NCI-H510A treated with DMSO at 0.1 percent for 48 hours (cell line): ENCODE data around the gene UBE2N.
"Not testable (repeated sequence)": the region's sequence is repeated elsewhere in the genome, so short reads cannot be mapped to it uniquely, and the experiment has no call there.

ENCODE experiments used
- DNase-seq: peaks from one replicate; lab custom pipeline; 2025; lab: John Stamatoyannopoulos, UW

Gene UBE2N

DNA sequence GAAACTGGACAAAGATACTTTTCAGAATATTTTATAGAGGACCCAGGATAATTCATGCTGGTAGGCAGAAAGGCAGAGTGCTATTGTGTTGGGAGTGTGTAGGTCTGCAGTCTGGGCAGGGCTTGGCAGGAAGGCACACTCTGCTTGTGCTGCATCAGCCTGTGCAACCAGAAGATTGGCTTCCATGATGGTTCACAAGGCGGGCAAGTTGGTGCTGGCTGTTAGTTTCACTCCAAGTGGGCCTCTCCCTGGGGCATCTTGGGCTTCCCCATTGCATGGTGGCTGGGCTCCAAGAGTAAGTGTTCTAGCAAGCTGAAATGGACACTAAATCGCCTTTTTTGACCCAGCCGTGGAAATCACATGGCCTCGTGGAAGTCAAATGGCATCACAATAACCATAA is 1.8 kb upstream of the UBE2N start:
- no peak for DNase-seq

DNA sequence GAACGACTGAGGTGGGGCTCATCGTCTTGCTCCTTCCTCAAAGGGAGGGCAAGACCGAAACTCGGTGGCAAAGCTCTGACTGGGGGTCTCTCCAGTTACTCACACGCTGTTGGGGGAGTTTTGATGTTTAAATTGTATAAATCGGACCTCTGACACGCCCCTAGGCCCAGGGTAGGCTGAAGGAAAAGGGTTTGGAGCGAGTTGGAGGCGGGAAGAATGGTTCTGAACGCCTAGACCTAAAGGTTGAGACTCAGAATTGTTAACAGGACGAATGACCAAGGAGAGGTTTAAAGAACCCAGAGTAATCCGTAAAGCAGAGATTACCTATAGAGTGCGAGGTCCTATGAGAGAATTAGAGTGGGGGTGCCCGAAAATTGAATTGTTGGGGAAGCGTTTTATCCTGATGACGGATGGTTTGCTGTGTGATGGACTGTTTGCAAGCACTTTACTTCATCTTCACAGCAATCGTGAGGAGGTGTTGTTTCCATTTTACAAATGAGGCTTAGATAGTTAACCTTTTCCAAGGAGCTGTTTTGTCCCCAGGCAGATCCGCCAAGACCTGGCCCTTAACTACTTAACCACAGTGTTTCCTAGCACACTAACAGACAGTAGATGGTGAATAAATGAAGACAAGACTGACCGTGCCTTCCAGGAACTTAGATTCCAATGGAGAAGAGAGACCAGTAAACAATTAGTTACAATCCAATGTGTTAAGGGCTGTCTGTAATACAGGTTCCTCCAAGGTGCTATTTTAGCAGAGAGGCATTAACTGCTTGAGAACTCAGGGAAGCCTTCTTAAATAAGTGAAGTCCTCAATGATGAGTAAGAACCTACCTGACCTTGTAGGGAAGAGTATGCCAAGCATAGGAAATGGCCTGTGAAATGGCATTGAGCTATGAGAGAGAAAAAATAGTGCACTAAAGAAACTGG is 929 bp upstream of the UBE2N start:
- DNase-seq = no peak

- no peak for DNase-seq
These were observed 598 bp downstream of the UBE2N start for GRCh38 chr12:93441081-93441616.

DNA sequence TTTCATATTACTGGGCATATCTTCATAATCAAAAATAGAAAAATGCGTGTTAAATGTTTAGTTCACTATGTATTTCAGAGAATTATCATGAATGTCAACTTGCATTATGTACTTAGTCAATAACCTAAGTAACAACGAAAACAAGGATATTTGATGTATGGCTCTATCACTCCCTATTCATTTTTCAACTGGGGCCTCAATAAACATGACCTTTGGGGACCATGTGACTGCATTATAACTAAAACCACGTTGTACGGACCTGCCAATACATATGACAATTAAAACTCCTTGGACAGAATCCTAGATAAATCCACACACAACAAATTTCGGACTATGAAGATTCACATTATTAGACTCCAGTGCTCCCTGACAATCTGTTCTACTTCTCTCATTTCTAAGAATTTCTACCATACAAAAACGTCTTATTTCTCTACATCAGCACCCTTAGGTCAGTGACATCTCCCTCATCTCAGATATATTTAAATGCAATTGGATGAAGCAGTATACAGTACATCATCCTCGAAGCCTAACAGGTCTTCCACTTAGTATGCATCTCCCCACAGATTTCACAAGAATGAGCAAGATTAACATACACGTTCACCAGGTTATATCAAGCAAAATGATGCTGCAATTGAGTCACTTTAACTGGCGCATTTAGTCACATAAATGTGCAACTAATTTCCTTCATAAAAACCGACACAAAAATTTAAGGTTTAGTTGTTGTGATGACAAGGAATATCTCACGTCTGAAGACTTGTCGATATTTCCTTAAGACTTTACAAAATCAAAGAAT is 1.5 kb downstream of the UBE2N start:
- DNase-seq = no peak

DNA sequence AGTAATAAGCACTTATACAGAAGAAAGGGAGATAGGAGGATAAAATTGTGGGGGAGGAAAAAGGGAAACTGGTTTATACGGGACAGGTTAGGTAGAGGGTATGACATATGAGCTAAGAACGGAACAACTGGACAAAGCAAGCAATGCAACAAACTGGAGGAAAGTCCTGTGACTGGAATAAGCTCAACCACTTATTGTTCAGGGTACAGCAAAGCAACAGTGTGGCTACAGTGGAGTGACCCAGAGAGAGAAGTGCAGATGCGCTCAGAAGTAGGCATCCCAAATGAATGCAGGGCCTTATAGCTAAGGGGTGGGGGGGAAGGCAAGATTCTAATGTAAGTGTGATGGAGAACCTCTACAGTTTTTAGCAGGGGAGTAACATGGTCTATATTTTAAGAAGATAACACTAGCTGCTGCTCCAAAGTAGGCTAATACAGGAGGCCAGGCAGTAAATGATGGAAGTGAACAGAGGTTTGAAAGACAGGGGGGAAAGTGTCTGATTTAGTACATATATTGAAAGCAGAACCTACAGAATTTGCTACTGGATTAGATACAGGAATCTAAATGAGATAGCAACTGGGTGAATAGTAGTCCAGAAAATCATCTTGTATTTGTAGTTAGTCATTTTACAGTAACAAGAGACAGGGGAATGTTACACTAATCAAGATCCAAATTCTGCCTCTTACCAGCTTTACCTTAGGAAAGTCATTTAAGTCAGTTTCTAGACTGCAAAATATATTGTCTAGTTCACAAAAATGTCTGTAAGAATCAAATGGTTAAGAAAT is 3.3 kb downstream of the UBE2N start:
- DNase-seq = no peak

GRCh38 chr12:93434256-93434865 is 7.4 kb downstream of the UBE2N start:
- DNase-seq = no peak

- DNase-seq = not testable (repeated sequence)
These were observed 9.7 kb downstream of the UBE2N start for GRCh38 chr12:93432031-93432430.

DNA sequence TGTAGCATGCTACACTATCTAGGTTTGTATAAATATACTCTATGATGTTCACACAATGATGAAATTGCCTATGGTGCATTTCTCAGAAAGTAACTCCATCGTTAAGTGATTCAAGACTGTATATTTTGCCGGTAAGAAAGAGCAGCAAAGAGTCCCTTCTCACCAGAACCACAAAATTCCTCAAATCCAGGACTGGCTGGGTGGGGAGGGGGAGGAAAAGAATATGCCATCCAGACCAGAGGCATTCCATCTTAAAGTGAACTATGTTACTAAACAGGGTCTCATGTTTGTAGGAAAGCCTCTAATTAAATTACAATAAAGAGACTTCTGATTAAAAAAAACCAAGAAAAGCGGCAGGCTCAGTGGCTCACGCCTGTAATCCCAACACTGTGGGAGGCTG is 11.5 kb downstream of the UBE2N start:
- no peak for DNase-seq

- DNase-seq = no peak
These were observed 11.9 kb downstream of the UBE2N start for GRCh38 chr12:93429852-93430251.

DNA sequence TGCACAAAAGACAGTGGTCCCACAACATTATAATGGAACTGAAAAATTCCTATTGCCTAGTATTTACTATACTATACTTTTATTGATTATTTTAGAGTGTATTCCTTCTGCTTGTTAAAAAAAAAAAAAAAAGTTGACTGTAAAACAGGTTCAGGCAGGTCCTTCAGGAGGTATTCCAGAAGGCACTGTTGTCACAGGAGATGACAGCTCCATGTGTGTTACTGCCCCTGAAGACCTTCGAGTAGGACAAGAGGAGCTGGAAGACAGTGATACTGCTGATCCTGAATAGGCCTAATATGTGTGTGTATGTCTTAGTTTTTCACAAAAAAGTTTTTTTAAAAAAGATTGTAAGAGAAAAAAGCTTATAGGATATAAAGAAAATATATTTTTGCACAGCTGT is 12.3 kb downstream of the UBE2N start:
- no peak for DNase-seq

DNA sequence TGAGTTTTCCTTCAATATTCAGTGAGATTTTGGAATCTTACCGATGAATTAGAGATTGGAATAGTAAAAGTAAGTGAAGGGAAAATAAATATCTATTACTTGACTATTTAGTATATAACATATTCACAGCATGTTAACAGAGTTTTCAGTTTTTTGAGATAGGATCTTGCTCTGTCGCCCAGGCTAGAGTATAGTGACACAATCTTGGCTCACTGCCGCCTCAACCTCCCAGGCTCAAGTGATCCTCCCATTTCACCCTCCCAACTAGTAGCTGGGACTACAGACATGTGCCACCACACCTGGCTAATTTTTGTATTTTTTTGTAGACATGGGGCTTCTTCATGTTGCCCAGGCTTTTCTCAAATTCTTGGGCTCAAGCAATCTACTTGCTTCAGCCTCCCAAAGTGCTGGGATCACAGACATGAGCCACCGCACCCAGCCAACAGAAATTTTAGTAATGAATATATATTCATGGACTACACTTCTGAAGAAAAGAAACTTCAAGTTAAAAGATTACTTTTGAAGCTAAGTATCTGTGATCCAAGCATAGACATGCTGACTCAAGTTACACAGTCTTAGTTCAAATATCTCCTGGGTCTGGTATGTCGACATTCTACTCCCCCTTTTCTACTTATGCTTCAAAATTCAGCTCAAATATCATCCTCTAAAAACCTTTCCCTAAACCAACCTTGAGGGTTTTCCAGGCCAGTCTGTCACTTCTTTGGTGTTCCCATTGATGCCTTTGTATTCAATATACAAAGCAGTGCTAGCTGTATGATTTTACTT is 13.8 kb downstream of the UBE2N start:
- no peak for DNase-seq

DNA sequence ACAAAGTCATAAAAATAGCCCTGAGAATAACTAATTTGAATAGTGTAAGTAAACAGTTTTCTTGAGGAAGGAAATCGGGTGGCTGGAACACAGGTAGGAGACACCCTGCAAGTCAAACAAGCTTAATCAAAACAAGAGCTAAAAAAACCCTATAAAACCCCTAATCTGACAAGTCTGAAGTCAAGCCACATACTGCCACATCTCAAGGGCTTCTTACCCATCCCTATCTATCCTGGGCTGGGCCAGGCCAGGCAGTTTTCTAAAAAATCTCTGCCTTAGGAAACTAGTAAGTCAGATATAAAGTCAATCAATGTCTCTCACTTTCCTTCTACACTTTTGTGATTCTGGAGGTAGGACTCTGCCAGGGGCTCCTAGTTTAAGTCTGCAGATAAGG is 15.3 kb downstream of the UBE2N start:
- no peak for DNase-seq

DNA sequence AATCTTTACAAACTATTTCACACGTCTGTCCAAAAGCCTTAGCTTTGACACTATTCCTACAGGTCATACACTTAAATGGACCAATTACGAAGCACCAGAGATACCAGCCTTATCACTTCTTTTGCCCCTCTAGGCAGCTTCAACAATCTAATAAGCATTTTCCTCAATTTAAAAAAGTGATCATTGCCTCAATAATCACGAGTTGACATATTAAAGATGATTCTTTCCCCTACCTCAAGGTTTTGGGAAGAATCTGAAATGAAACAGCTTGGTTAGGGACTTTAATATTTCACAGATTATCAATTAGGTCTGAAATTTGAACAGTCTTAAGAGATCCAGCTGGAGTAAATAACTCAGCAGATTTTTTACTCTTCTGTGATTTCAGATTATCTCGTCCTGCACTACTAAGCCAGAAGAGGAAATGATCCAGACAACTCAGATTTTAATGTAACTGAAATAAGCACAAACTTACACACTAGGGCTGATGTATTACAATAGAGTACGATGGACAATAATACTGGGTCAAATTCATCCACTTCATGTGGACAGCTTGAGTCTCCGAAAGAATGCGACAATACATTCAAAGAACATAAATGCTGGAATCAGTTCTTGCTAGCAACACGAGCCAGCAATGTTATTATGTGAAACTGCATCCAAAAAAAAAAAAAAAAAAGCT is 15.9 kb downstream of the UBE2N start:
- no peak for DNase-seq

- DNase-seq = no peak
These were observed 19.7 kb downstream of the UBE2N start for GRCh38 chr12:93422050-93422449.

DNA sequence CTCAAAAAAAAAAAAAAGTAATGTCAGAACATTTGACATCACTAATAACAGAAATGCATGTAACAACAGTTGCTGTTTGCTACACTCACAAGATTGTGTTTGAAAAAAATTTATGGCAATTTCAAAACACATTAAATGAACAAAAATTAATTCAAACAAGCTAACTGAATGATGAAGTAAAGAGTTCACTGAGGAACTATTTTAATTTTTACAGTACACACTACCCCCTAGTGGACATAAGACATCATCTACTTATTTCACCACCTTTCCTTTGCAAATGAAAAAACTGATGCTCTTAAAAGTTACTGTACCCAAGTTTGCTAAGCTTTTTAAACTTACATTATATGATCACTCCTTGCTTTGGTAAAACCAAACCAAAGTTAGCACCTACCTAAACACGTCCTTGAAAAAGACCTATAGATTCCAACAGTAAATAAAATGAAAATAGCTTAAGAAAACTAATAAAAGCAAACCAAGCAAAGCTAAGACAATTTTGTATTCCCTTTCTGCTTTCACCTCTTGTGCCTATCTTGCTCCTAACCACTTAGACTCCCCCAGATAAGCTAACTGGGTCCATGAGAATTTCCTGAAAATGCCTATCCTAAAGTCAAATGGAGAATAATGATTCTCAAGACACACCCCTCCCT is 22.2 kb downstream of the UBE2N start:
- DNase-seq = peak; percentile 69

- no peak for DNase-seq
These were observed 23.7 kb downstream of the UBE2N start for GRCh38 chr12:93417967-93418480.

- DNase-seq = no peak
These were observed 25.9 kb downstream of the UBE2N start for GRCh38 chr12:93415723-93416464.

- DNase-seq = no peak
These were observed 28.7 kb downstream of the UBE2N start for GRCh38 chr12:93413064-93413463.

GRCh38 chr12:93412396-93412795 is 29.4 kb downstream of the UBE2N start:
- DNase-seq = not testable (repeated sequence)
